A673 (cell line): ENCODE data around the gene HLA-DQA2.

ENCODE experiments used
- EZH2 ChIP-seq: fragments of 200-600 bp; sonication (generic); IDR thresholded peaks from 2 replicates; pipeline ENCODE4 v1.6.1; 2017; ENCODE audit warnings: borderline replicate concordance, low read depth, mild to moderate bottlenecking, mixed read lengths, antibody characterized with exemption, low read length; ENCODE audit not compliant: poor library complexity, severe bottlenecking
- TF ChIP-seq, protein P1 (sequence below): fragments of 300-800, 200-600 bp; sonication (generic); conservative IDR thresholded peaks from 2 replicates; pipeline ENCODE4 v1.5.1; 2017; ENCODE audit warnings: low read depth, mild to moderate bottlenecking, antibody characterized with exemption, low read length, moderate library complexity, mixed read lengths

DNA sequence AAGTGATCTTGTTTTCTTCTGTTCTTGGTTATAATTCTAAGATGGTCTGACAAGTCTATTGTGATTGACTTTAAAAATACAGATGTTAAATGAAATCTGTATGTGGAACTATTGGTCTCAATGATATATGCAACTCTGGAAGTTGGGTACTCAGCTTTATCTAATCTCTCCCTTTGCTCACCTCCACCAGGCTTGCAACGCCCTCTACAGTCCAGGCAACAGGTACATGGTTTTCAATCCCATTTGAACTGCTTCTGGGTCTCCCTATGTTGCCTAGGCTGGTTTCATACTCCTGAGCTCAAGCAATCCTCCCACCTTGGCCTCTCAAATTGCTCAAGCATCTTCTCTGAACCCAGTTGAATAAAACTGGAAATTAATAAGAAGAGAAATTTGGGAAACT lies 49.2 kb upstream of the HLA-DQA2 start:
- TF ChIP-seq, protein P1, sequence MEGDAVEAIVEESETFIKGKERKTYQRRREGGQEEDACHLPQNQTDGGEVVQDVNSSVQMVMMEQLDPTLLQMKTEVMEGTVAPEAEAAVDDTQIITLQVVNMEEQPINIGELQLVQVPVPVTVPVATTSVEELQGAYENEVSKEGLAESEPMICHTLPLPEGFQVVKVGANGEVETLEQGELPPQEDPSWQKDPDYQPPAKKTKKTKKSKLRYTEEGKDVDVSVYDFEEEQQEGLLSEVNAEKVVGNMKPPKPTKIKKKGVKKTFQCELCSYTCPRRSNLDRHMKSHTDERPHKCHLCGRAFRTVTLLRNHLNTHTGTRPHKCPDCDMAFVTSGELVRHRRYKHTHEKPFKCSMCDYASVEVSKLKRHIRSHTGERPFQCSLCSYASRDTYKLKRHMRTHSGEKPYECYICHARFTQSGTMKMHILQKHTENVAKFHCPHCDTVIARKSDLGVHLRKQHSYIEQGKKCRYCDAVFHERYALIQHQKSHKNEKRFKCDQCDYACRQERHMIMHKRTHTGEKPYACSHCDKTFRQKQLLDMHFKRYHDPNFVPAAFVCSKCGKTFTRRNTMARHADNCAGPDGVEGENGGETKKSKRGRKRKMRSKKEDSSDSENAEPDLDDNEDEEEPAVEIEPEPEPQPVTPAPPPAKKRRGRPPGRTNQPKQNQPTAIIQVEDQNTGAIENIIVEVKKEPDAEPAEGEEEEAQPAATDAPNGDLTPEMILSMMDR = peak; percentile 38
- TF ChIP-seq EZH2 = no peak
